Central memory CD8-positive, alpha-beta T cell (primary cell): ENCODE data around the gene KIRREL3.

Experiments
- ATAC-seq: fragments of 150-1000 bp; cut with Tn5 transposase; replicated peaks from 2 replicates; pipeline ENCODE4 v1.10.0; 2022; ENCODE audit warnings: mild to moderate bottlenecking, moderate FRiP score, moderate number of reproducible peaks; ENCODE audit not compliant: poor library complexity, severe bottlenecking; ENCODE audit errors: extremely low read depth
- DNase-seq, 2 donors: peaks; one replicate each; pipeline ENCODE4 v3.0.0; 2021; ENCODE audit warnings: low spot score in 2 of 2
- H3K27ac Mint-ChIP-seq: one replicate; pipeline ENCODE4 v1.8.0; 2022; ENCODE audit warnings: low read depth, mild to moderate bottlenecking, moderate library complexity, mixed read lengths
- H3K27me3 Mint-ChIP-seq: one replicate; pipeline ENCODE4 v1.8.0; 2022; ENCODE audit warnings: mixed read lengths
- H3K36me3 Mint-ChIP-seq: one replicate; pipeline ENCODE4 v1.8.0; 2022; ENCODE audit warnings: mild to moderate bottlenecking, moderate library complexity, mixed read lengths; ENCODE audit not compliant: insufficient read depth
- H3K4me1 Mint-ChIP-seq: one replicate; pipeline ENCODE4 v1.8.0; 2022; ENCODE audit warnings: mixed read lengths
- H3K4me3 Mint-ChIP-seq: one replicate; pipeline ENCODE4 v1.8.0; 2022; ENCODE audit warnings: mild to moderate bottlenecking, moderate library complexity, mixed read lengths
- H3K9me3 Mint-ChIP-seq: one replicate; pipeline ENCODE4 v1.8.0; 2022; ENCODE audit warnings: mixed read lengths

Gene KIRREL3

GRCh38 chr11:126797457-126798169, 203.0 kb downstream of the KIRREL3 start:
- peaks cover 6% of the 10 kb centered on the region for H3K9me3 Mint-ChIP-seq
- no peaks in the 10 kb centered on the region for H3K4me1 Mint-ChIP-seq
- DNase-seq (no peak), ATAC-seq (no peak)
- H3K4me3 Mint-ChIP-seq: no peak overlapping the region
- H3K36me3 Mint-ChIP-seq: no peaks in the 10 kb centered on the region
- H3K27ac Mint-ChIP-seq: no peak overlapping the region
- peaks cover 8% of the 10 kb centered on the region for H3K27me3 Mint-ChIP-seq

- Mint-ChIP-seq H3K4me1 (no peaks in the 10 kb centered on the region), H3K36me3 (no peaks in the 10 kb centered on the region), H3K4me3 (no peak overlapping the region), H3K27ac (no peak overlapping the region), H3K9me3 (no peaks in the 10 kb centered on the region), H3K27me3 (no peaks in the 10 kb centered on the region)
- ATAC-seq (no peak), DNase-seq (no peak)
These were observed 207.0 kb downstream of the KIRREL3 start for GRCh38 chr11:126793596-126793995.

- Mint-ChIP-seq H3K4me1 (no peaks in the 10 kb centered on the region), H3K36me3 (no peaks in the 10 kb centered on the region), H3K27me3 (no peaks in the 10 kb centered on the region), H3K27ac (no peak overlapping the region), H3K9me3 (no peaks in the 10 kb centered on the region), H3K4me3 (no peak overlapping the region)
- DNase-seq: no peak
- no peak for ATAC-seq
These were observed 208.6 kb downstream of the KIRREL3 start for GRCh38 chr11:126791991-126792390.

GRCh38 chr11:126791446-126791845, 209.1 kb downstream of the KIRREL3 start:
- H3K27me3 Mint-ChIP-seq: no peaks in the 10 kb centered on the region
- no peak overlapping the region for H3K4me3 Mint-ChIP-seq
- no peaks in the 10 kb centered on the region for H3K4me1 Mint-ChIP-seq
- H3K9me3 Mint-ChIP-seq: no peaks in the 10 kb centered on the region
- H3K36me3 Mint-ChIP-seq: no peaks in the 10 kb centered on the region
- H3K27ac Mint-ChIP-seq: no peak overlapping the region
- DNase-seq (no peak), ATAC-seq (no peak)

- H3K4me1 Mint-ChIP-seq: no peaks in the 10 kb centered on the region
- no peaks in the 10 kb centered on the region for H3K27me3 Mint-ChIP-seq
- no peaks in the 10 kb centered on the region for H3K36me3 Mint-ChIP-seq
- no peak for ATAC-seq
- no peaks in the 10 kb centered on the region for H3K9me3 Mint-ChIP-seq
- H3K27ac Mint-ChIP-seq: no peak overlapping the region
- no peak overlapping the region for H3K4me3 Mint-ChIP-seq
- no peak for DNase-seq
These were observed 210.0 kb downstream of the KIRREL3 start for GRCh38 chr11:126790550-126791081.

- no peak for DNase-seq
- H3K9me3 Mint-ChIP-seq: no peaks in the 10 kb centered on the region
- H3K36me3 Mint-ChIP-seq: no peaks in the 10 kb centered on the region
- H3K27me3 Mint-ChIP-seq: peaks cover 21% of the 10 kb centered on the region
- ATAC-seq: no peak
- H3K27ac Mint-ChIP-seq: no peak overlapping the region
- H3K4me3 Mint-ChIP-seq: no peak overlapping the region
- H3K4me1 Mint-ChIP-seq: no peaks in the 10 kb centered on the region
These were observed 217.8 kb downstream of the KIRREL3 start for GRCh38 chr11:126782810-126783209.

- no peak for DNase-seq
- Mint-ChIP-seq H3K27me3 (peaks cover 29% of the 10 kb centered on the region), H3K4me1 (no peaks in the 10 kb centered on the region), H3K27ac (no peak overlapping the region), H3K4me3 (no peak overlapping the region), H3K36me3 (no peaks in the 10 kb centered on the region), H3K9me3 (no peaks in the 10 kb centered on the region)
- ATAC-seq: no peak
These were observed 218.6 kb downstream of the KIRREL3 start for GRCh38 chr11:126781942-126782341.

GRCh38 chr11:126776119-126776518, 224.5 kb downstream of the KIRREL3 start:
- H3K9me3 Mint-ChIP-seq: no peaks in the 10 kb centered on the region
- H3K27ac Mint-ChIP-seq: no peak overlapping the region
- no peaks in the 10 kb centered on the region for H3K4me1 Mint-ChIP-seq
- no peaks in the 10 kb centered on the region for H3K36me3 Mint-ChIP-seq
- ATAC-seq (no peak), DNase-seq (no peak)
- peaks cover 54% of the 10 kb centered on the region for H3K27me3 Mint-ChIP-seq
- H3K4me3 Mint-ChIP-seq: no peak overlapping the region

GRCh38 chr11:126772267-126772666, 228.3 kb downstream of the KIRREL3 start:
- no peak for ATAC-seq
- no peak overlapping the region for H3K27ac Mint-ChIP-seq

GRCh38 chr11:126768702-126769101, 231.9 kb downstream of the KIRREL3 start:
- H3K4me3 Mint-ChIP-seq: no peak overlapping the region
- H3K9me3 Mint-ChIP-seq: peaks cover 5% of the 10 kb centered on the region
- peaks cover 21% of the 10 kb centered on the region for H3K27me3 Mint-ChIP-seq
- no peaks in the 10 kb centered on the region for H3K36me3 Mint-ChIP-seq
- no peak overlapping the region for H3K27ac Mint-ChIP-seq
- H3K4me1 Mint-ChIP-seq: no peaks in the 10 kb centered on the region
- ATAC-seq (no peak), DNase-seq (no peak)

More at GRCh38 chr11:126772267-126772666, 228.3 kb downstream of the KIRREL3 start:
- Mint-ChIP-seq H3K4me3 (no peak overlapping the region), H3K27me3 (peaks cover 28% of the 10 kb centered on the region), H3K4me1 (no peaks in the 10 kb centered on the region), H3K9me3 (peaks cover 5% of the 10 kb centered on the region), H3K36me3 (no peaks in the 10 kb centered on the region)
- no peak for DNase-seq

- DNase-seq (no peak), ATAC-seq (no peak)
- no peaks in the 10 kb centered on the region for H3K36me3 Mint-ChIP-seq
- no peaks in the 10 kb centered on the region for H3K4me1 Mint-ChIP-seq
- peaks cover 5% of the 10 kb centered on the region for H3K9me3 Mint-ChIP-seq
- no peak overlapping the region for H3K27ac Mint-ChIP-seq
- H3K4me3 Mint-ChIP-seq: no peak overlapping the region
- H3K27me3 Mint-ChIP-seq: peaks cover 13% of the 10 kb centered on the region
These were observed 234.1 kb downstream of the KIRREL3 start for GRCh38 chr11:126766440-126766839.

GRCh38 chr11:126765196-126765595, 235.4 kb downstream of the KIRREL3 start:
- Mint-ChIP-seq H3K27ac (no peak overlapping the region), H3K9me3 (peaks cover 5% of the 10 kb centered on the region), H3K36me3 (no peaks in the 10 kb centered on the region), H3K4me3 (no peak overlapping the region), H3K4me1 (no peaks in the 10 kb centered on the region), H3K27me3 (peaks cover 13% of the 10 kb centered on the region)
- ATAC-seq (no peak), DNase-seq (no peak)

- peaks cover 13% of the 10 kb centered on the region for H3K27me3 Mint-ChIP-seq
- no peaks in the 10 kb centered on the region for H3K4me1 Mint-ChIP-seq
- no peaks in the 10 kb centered on the region for H3K36me3 Mint-ChIP-seq
- DNase-seq: no peak
- ATAC-seq: no peak
- H3K4me3 Mint-ChIP-seq: no peak overlapping the region
- H3K27ac Mint-ChIP-seq: no peak overlapping the region
- H3K9me3 Mint-ChIP-seq: peaks cover 5% of the 10 kb centered on the region
These were observed 236.3 kb downstream of the KIRREL3 start for GRCh38 chr11:126764231-126764630.
